GM21717 (cell line): ENCODE results near the gene FASTK.

Experiments used
- ATAC-seq: cut with Tn5 transposase; IDR thresholded peaks from one replicate; pipeline ENCODE4 v1.9.1; 2021; ENCODE audit warnings: mild to moderate bottlenecking, moderate library complexity; ENCODE audit not compliant: unreplicated experiment

FASTK gene

DNA sequence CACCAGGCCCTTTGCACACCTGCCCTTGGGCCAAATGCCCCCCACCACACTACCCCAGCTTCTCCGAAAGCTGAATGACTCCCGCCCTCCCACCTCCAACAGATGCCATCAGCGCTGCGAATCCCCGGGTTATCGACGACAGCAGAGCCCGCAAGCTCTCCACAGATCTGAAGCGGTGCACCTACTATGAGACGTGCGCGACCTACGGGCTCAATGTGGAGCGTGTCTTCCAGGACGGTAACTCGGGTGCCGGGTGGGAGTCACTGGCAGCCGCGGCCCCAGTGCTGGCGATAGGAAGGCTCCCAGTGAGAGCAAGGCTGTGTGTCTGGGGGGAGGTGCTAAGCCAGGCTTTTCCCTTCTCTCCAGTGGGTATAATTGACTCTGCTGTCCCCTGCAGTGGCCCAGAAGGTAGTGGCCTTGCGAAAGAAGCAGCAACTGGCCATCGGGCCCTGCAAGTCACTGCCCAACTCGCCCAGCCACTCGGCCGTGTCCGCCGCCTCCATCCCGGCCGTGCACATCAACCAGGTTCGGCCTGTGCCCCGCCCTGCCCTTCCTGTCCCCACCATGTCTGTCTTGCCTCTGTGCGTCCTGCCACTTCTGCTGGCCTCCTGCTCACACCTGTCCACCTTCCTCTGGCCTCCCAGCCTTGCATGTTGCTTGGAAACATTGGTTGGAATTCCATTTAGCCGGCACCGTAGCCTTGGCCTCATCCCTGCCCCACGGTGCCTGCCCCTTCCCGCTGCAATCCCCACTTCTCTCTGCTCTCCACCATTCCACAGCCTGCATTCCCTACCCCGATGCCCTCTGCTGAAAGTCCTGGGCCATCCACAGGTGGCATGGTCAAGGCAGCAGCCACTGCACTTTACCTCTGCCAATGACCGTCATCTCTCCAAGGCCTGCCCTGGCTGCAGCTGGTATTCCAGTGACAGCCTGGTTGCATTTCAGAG is 37.8 kb upstream of the FASTK start:
- no peak for ATAC-seq

DNA sequence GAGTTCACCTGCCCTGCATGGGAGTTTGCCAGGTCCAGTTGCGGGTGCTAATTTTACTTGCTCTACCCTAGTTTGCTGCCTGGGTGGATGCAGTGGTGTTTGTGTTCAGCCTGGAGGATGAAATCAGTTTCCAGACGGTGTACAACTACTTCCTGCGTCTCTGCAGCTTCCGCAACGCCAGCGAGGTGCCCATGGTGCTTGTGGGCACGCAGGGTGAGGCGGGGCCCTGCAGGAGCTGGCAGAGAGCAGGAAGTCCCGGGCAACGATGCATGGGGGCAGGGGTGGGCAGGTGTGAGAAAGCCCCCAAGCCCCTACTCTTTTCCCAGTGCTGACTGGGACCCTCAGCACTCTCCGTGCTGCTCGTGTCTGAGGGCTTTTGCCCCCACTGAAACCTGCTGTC is 37.0 kb upstream of the FASTK start:
- ATAC-seq, result no peak

DNA sequence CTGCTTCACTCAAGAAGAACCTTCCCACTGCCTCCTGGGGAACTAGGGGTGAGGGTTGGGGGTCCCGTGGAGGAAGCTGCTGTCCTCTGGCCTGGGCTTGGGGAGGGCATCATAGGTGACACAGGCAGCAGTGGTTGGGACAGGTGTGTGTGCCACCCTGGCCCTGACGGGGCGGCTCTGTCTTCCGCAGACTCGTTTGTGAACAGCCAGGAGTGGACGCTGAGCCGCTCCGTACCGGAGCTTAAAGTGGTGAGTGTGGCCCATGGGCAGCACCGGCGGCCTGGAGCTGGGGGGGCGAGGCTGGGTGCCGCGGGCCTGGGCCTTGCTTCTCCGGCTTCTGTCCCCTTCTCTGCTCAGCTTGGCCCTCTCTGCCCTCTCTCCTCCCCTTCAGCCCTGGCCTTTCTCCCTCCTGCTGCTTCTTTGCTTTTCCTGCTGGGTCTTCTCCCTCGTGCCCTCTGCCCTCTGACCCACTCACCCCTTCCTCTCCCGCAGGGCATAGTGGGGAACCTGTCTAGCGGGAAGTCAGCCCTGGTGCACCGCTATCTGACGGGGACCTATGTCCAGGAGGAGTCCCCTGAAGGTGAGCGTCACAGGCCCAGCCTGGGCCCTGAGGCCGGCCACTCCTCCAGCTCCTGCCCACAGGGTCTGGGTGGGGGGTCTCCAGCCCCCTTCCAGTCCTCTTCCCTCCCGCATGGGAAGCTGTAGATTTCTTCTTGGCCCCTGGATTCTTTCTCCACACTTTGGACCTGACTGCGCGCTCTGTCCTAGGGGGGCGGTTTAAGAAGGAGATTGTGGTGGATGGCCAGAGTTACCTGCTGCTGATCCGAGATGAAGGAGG is 36.2 kb upstream of the FASTK start:
- ATAC-seq, result no peak

DNA sequence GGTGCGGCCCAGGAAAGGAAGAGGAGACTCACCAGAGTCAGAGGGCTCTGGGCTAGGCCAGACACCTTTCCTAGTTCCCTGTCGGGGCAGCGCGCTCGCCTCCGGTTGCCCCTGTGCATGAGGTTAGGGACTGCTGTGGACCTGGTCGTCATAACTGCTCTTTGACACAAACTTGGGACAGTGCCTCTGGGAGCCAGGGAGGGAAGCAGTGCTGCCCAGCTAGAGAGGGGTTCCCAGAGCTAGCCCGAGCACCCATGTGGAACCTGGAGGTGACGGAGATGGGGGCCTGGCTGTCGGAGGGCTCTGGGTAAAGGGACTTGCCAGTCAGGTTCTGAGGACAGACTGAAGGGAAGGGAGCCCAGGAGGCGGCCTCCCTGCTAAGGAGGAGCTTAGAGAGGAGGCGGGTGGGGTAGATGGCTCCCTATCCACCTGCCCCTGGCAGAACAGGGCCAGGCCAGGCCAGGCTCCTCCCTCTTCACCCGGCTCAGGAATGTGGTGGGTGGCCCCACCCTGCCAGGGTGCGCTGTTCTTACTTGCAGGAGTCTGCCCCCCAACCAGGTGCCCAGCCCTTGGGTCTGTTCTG is 35.3 kb upstream of the FASTK start:
- no peak for ATAC-seq

DNA sequence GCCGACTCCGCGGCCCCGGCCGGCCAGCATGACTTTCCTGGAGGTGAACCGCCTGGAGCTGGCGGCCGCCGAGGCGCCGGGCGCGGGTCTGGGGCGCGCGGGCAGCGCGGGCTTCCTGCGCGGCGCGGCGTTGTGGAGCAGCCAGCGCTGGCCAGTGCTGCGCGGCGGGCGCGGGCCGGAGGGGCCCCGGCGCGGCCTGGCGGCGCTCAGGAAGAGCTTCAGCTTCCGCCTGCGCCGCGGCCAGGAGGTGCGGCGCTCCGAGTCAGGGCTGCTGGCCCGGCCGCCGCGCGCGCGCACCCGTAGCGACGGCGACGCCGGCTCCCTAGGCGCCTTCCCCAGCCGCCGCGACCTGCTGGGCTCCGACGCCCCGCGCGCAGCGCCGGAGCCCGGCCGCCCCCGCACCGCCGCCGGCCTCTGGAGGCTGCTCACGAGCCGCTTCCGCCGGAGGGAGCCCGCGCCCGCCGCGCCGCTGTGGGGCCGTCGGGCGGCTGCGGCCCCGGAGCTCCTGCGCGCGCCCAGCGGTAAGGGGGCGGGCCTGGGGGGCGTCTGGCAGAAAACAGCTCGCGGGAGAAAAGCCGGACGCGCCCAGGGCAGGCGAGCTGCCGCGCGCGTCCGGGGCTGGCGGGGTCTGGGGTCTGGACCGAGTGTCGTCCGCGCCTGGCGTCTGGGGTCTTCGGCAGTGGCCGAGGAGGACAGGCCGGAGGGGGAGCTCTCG is 34.7 kb upstream of the FASTK start:
- ATAC-seq, result no peak

DNA sequence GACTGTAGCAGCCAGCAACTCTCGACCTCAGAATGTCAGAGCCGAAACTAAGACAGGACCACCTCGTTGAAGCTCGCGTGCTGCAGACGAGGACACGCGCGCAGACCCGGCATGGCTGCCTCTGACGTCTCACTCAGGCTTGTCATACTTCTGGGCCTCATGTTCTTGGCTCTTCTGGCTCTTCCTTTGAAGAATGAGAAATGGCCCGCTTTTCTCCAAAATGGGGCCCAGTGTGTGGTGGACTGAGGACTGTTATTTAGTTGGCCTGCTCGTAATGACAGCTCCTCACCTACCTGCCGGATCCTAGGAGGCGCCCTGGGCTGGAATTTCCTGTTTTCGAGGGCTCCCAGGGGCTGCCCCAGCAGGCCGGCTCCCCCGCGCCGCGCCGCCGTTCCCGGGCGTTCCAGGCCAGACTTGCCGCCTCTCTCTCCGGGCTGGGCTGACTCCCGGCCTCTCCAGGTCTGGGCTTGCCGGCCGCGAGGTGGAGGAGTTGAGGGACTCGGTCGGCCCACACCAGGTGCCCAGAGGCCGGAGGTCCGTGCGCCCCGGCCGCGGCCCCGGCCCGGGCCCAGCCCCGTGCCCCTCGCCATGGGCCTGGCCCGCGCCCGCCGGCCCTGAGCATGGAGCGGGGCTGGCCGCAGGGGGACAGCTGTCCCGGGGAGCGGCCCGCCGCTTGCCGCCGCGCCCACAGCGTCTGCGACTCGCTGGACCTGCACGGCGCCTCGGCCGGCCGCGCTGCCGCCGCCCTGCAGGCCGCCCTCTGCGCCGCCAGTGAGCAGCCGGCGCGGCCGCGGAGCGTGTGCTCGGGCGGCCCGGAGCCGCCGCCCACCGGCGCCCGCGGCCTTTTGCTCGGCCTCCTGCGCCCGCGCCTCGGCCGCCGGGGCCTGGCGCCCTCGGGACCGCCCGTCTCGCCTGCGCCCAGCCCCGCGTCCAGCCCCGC is 33.8 kb upstream of the FASTK start:
- no peak for ATAC-seq

DNA sequence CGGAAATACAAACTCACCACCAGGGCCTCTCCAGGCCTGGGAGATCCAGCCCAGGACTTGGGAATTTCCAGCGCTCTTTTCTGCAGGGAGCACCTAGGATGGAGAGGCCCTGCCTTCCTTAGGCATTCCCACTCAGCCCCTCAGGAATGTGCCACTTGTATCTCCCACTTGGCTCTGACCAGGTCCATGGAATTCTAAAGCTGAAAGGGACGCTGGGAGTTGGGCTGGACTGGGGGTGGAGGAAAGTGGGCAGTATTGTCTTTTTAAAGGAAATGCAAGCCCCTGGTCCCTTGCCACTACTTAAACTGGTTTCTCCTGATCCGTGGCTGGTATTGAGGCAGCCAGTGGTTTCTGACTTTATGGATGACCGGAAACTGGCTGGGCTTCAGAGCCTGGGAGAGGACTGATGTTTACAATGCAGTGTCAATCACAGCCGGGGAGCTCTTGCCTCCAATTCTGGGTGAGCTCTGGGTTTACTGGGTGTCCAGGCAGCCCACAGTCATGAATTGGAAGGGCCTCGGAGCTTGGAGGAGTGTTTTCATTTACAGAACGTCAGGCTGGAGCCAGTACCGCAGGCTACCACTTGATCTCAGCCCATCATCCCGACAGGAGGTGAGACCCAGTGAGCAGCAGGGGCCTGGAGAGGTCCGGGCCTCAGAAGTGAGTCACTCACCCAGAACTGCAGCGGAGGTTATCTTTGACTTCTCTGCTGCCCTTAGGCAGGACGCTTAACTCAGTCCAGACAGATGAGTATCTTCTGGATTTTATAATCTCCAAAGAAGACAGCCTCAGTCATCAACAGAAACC is 32.9 kb upstream of the FASTK start:
- ATAC-seq, result no peak

DNA sequence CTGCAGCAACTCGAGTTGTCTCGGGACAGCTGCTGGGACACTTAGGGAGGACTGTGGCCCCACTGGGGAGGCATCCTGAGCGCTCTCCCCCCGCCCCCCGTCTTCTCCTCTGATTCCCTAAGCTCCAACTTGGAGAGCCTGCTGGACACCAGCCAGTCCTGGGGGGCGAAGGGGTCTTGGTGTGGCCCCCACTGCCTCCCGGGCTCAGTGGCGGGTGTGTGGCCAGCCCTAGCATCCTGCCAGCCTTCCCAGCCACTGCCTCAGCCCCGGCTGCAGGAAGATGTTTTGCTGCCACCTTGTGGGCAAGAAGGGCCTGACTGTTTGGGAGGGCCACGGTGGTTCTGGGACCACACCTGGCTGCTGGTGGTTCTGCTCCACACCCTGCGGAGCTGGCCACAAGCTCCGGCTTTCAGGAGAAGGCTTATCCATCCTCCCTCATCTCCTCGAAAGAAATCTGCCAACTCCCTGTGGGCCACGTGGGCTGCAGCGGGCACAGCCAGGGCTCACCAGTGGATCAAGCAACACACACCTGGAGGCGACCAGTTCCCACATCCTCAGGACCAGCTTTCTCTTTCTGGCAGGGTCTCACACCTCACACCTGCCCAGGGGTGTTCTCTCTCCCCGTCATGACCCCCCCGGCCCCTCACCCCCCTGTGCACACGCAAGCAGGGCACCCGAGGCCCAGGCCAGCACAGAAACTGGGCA is 30.5 kb upstream of the FASTK start:
- ATAC-seq, result peak; percentile 86

DNA sequence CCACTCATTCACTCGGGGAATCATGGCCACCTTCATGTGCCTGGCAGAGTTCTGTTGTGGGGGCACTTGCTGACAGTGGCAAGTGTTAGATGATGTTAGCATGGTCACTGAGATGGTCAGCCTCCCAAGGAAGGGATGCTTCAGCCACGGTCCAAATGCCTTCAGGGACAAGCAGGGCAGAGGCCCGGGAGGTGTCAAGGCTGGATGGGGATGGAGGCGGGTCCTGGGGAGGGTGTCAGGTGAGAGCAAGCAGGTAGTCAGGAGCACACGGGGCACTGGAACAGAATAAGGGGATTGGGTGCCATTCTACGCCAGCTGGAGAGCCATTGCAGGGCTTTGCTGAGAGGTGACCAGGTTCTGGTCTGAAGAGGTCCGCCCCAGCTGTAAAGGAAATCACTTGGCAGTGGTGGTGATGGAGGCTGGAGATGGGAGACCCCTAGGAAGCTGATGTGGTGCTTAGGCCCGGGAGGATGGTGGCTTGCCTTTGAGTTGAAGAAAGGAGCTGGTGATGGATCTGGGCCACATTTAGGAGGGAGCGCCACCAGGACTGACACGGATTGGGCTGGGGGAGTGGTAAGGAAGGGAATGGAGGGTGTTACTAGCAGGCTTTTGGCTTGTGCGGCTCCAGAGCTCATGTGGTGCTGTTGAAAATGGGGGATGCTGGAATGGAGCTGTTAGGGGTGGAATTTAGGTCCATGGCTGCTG is 29.8 kb upstream of the FASTK start:
- ATAC-seq, result no peak

DNA sequence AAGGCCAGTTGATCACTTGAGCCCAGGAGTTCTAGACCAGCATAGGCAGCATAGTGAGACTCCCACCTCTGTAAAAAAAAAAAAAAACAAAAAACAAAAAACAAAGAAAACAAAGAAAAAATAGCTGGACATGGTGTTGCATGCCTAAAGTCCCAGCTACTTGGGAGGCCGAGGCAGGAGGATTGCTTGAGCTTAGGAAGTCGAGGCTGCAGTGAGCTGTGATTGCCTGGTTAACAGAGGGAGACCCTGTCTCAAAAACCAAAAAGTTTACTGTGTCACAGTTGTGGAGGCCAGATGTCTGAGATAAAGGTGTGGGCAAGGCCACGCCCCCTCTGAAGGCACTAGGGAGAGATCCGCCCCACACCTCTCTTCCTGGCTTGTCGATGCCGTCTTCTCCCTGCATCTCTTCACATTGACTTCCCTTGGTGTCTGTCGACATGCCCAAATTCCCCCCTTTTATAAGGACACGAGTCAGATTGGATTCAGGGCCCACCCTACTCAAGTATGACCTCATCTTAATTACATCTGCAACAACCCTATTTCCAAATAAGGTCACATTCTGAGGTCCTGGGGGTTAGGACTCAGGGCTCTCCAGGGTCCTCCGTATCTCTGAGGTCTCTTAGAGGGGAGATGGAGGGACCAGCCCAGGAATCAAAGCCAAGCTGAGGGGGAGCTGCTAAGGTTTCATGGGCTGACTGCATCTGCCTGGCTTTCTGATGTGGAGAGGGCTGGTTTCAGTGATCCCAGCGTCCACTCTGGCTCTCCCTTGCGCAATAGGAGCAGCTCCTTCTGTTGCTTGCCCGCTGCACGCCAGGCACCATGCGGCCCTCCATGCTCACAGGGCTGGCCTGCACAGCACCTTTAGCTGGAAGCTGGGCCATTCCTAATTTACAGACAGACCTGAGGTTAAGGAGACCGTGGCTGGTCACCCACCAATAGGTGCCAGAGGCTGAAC is 28.8 kb upstream of the FASTK start:
- no peak for ATAC-seq

DNA sequence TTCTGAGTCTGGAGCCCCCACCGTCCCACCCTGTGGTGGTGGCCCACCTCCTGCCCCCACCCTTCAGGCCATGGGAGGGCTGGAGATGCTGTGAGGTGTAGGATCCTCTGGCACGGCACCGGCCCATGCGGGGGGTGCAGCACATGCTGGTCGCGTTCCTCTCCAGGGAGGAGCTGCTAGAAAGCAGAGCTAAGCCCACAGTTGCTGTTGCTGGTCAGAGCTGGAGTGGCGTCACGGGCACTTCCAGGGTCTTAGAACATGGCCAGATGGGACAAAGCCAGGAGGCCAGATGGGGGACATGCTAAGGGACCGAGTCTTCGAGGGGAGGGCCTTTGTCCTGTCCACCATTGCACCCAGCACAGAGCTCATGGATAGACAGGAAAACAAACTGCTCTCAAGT is 27.3 kb upstream of the FASTK start:
- no peak for ATAC-seq

DNA sequence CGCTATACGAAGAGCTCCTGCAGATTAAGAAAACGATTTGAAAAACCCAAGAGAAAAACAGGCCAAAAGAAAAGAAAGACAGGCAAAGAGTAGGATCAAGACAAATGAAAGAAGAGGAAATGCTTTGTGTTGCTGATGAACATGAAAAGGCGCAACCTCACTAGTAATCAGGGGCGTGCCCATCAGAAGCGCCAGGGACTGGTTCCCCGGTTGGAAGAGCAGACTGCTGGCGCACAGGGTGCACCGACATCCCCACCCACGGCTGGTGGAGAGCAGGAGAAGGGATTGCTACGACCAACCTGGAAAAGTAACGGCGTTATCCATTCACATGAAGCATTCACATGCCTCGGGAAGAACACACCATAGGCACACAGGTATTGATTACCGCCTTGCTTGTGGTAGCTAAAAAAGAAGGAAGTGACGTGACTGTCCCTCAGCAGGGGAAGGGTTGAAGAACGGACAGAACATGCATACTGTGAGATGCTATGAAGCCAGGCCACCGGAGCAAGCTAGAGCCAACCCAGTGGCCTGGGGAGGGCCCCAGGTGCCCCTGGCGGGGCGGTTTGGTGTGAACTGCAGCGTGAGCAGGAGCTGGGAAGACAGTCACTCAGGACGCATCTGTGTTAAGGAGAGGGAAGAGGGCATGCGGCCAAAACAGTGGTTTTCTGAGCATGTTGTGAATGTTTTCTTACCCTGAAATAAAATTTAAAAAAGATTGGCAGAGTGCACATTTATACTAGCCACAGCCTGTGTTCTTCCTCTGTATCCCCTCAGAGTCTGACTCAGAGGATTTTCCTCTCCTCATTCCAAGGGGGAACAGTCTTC is 24.0 kb upstream of the FASTK start:
- ATAC-seq, result no peak

DNA sequence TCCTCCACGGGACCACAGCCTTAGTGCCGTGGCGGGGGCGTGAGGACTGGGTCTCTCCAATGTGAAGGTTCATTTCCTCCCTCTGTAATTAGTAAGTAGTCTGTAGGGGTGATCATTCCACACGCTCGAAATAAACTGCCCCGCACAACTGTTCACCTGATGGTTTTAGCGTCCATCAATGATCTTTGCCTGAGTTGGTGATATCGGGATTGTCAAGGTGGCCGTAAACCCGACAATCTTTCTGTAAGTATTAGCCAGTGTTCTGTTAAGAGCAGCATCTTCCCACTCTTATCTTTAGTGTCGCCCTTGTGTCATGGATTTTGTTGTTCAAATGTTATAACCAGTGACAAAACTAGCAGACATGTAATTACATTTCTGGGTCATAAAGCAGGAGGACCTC is 23.4 kb upstream of the FASTK start:
- ATAC-seq, result no peak

DNA sequence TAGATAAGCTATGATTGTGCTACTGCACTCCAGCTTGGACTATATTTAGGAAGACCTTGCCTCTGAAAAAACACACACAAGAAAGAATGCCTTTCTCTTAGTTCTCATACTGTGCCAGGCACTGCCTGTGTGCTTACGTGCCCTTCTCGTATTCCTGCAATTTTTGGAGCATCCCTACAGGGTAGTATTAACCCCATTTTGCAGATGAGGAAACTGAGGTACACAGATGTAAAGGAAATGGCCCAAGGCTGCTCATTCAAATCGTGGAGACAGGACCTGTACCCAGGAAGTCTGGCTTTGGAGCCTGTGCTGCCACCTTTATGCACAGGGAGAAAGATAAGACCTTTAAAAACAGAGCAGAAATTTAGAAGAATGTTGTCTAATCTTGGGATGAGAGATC is 22.4 kb upstream of the FASTK start:
- ATAC-seq, result no peak

DNA sequence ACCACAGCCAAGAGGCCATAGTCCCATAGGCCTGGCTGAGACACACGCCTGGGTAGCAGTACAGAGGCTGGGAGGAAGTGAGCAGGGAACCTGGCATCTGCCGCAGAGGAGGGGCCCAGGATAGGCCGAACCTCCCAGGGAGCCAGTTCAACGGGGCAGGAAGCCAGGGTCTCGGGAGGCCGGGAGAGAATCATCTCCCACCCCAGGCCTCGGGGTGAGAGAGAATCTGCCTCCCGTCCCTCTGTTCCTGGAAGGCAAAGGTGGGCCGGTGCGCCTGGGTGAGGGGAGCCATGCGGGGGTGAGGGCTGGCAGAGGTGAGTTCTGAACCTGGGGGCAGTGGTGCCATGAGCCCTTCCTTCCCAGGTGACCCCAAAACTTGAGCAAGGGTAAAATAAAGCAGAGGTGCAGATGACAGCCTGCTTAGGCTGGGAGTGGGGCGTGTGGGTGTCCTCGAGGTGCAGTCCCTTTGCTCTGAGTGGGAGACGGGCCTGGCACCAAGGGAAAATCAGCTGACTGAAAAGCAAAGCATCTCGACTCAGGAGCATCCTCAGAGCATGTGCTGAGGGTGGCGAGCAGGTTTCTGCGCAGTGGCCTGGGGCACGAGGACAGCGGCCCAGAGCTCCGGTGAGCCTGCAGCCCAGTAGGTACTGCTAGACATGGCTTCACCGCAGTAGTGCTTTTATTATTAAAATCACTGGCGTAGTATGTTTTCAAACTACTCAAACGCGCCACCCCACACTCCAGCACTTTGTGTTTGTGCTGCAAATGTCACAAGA is 21.2 kb upstream of the FASTK start:
- no peak for ATAC-seq
